ENCODE results near the gene RNF41. TPM values are rescaled to one million over a fixed set of nuclear protein-coding genes. Genes with fewer than 3 reads are reported as not detected.

RNF41 gene
- total and polyA plus RNA-seq, 2 of the 13 experiments (the other 11 are each of a cell fraction or from before 2014, with no cell fraction given), result 27.1 to 39.4 TPM

GRCh38 chr12:56258068-56258819 lies 36.5 kb upstream of the RNF41 start, which contains the start of gene ANKRD52 (continued):
- TF ChIP-seq, protein P1, sequence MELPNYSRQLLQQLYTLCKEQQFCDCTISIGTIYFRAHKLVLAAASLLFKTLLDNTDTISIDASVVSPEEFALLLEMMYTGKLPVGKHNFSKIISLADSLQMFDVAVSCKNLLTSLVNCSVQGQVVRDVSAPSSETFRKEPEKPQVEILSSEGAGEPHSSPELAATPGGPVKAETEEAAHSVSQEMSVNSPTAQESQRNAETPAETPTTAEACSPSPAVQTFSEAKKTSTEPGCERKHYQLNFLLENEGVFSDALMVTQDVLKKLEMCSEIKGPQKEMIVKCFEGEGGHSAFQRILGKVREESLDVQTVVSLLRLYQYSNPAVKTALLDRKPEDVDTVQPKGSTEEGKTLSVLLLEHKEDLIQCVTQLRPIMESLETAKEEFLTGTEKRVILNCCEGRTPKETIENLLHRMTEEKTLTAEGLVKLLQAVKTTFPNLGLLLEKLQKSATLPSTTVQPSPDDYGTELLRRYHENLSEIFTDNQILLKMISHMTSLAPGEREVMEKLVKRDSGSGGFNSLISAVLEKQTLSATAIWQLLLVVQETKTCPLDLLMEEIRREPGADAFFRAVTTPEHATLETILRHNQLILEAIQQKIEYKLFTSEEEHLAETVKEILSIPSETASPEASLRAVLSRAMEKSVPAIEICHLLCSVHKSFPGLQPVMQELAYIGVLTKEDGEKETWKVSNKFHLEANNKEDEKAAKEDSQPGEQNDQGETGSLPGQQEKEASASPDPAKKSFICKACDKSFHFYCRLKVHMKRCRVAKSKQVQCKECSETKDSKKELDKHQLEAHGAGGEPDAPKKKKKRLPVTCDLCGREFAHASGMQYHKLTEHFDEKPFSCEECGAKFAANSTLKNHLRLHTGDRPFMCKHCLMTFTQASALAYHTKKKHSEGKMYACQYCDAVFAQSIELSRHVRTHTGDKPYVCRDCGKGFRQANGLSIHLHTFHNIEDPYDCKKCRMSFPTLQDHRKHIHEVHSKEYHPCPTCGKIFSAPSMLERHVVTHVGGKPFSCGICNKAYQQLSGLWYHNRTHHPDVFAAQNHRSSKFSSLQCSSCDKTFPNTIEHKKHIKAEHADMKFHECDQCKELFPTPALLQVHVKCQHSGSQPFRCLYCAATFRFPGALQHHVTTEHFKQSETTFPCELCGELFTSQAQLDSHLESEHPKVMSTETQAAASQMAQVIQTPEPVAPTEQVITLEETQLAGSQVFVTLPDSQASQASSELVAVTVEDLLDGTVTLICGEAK (IDR thresholded peaks at IDR 0.05), result no peak
- TF ChIP-seq, protein P1 (CRISPR knock-in tag; IDR thresholded peaks at IDR 0.05), result peak; percentile 64
- TF ChIP-seq ZNF724P (CRISPR knock-in tag; IDR thresholded peaks at IDR 0.05; ENCODE audit: borderline replicate concordance), result peak; percentile 58; the same call in 1 of the 2 replicates
- TF ChIP-seq ATF7 (IDR thresholded peaks at IDR 0.05), result no peak
- no peak for TF ChIP-seq ATF7 (CRISPR knock-in tag; IDR thresholded peaks at IDR 0.05)
- 0 out of 2 replicates have a peak, but pooled peaks have one; percentile 44 for TF ChIP-seq WIZ (CRISPR knock-in tag; IDR thresholded peaks at IDR 0.05)
- 0 out of 2 replicates have a peak, but pooled peaks have one; percentile 14 for TF ChIP-seq GATAD1 (CRISPR knock-in tag; IDR thresholded peaks at IDR 0.05)
- TF ChIP-seq, protein P2, sequence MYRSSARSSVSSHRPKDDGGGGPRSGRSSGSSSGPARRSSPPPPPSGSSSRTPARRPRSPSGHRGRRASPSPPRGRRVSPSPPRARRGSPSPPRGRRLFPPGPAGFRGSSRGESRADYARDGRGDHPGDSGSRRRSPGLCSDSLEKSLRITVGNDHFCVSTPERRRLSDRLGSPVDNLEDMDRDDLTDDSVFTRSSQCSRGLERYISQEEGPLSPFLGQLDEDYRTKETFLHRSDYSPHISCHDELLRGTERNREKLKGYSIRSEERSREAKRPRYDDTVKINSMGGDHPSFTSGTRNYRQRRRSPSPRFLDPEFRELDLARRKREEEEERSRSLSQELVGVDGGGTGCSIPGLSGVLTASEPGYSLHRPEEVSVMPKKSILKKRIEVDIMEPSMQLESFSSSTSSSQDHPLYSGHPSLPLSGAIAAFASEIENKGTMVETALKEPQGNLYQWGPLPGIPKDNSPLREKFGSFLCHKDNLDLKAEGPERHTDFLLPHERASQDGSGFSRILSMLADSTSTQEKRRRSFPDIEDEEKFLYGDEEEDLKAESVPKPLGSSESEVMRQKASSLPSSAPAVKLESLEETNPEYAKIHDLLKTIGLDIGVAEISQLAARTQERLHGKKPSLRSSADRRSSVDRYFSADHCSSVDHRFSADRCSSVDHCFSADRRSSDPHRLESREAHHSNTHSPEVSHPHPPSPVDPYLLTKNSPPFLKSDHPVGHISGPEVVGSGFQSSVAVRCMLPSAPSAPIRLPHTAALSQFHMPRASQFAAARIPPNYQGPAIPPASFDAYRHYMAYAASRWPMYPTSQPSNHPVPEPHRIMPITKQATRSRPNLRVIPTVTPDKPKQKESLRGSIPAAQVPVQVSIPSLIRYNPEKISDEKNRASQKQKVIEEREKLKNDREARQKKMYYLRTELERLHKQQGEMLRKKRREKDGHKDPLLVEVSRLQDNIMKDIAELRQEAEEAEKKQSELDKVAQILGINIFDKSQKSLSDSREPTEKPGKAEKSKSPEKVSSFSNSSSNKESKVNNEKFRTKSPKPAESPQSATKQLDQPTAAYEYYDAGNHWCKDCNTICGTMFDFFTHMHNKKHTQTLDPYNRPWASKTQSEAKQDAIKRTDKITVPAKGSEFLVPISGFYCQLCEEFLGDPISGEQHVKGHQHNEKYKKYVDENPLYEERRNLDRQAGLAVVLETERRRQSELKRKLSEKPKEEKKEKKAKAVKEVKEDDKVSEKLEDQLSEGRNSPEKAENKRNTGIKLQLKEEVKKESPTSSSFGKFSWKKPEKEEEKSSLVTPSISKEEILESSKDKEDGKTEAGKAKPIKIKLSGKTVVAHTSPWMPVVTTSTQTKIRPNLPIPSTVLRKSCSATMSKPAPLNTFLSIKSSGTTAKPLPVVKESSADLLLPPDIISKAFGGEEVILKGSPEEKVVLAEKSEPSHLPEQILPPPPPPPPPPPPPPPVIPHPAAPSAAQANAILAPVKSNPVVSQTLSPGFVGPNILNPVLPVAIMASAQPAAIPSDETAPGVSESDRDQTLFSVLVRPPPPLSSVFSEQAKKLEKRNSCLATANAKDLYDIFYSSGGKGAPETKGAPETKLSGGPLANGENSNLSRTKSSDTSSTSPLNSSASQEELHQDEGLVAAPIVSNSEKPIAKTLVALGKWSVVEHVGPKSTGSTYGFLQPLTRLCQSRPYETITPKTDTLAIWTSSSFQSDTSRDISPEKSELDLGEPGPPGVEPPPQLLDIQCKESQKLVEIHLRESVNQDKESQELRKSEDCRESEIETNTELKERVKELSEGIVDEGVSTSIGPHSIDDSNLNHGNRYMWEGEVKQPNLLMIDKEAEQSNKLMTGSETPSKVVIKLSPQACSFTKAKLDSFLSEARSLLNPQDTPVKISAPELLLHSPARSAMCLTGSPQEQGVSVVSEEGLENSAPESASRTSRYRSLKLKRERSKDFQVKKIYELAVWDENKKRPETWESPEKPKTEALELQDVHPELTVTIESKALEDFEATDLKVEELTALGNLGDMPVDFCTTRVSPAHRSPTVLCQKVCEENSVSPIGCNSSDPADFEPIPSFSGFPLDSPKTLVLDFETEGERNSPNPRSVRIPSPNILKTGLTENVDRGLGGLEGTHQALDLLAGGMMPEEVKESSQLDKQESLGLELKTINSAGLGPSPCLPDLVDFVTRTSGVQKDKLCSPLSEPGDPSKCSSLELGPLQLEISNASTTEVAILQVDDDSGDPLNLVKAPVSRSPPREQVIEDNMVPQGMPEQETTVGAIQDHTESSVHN (CRISPR knock-in tag; IDR thresholded peaks at IDR 0.05), result no peak
- TF ChIP-seq, protein P3, sequence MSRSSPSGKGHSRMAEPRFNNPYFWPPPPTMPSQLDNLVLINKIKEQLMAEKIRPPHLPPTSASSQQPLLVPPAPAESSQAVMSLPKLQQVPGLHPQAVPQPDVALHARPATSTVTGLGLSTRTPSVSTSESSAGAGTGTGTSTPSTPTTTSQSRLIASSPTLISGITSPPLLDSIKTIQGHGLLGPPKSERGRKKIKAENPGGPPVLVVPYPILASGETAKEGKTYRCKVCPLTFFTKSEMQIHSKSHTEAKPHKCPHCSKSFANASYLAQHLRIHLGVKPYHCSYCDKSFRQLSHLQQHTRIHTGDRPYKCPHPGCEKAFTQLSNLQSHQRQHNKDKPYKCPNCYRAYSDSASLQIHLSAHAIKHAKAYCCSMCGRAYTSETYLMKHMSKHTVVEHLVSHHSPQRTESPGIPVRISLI (CRISPR knock-in tag; IDR thresholded peaks at IDR 0.05; ENCODE audit: borderline replicate concordance), result no peak
- TF ChIP-seq ARNT2 (CRISPR knock-in tag; IDR thresholded peaks at IDR 0.05; ENCODE audit: low read depth), result peak; percentile 72; the same call in 1 of the 2 replicates

Data from HepG2 (cell line).